Mononuclear cell (primary cell): ENCODE results near the gene DPEP2. TPM values are rescaled to one million over a fixed set of nuclear protein-coding genes. Genes with fewer than 3 reads are reported as not detected.
"Not testable (repeated sequence)": the region's sequence is repeated elsewhere in the genome, so short reads cannot be mapped to it uniquely, and the experiment has no call there.

Experiments used
- H3K27me3 ChIP-seq: 2 replicates; pipeline ENCODE4 v1.6.0; 2011; ENCODE audit warnings: low read length, control low read depth; ENCODE audit not compliant: insufficient read depth
- H3K4me1 ChIP-seq: 2 replicates; pipeline ENCODE4 v1.5.1; 2011; ENCODE audit warnings: mild to moderate bottlenecking, low read length, control low read depth; ENCODE audit not compliant: insufficient read depth
- H3K4me3 ChIP-seq: 2 replicates; pipeline ENCODE4 v1.5.1; 2011; ENCODE audit warnings: mild to moderate bottlenecking, low read length, moderate library complexity
- H3K9me3 ChIP-seq: 2 replicates; pipeline ENCODE4 v1.5.1; 2011; ENCODE audit warnings: low read depth, mild to moderate bottlenecking, control low read depth, low read length
- total RNA-seq: library from RNA; depleted of rRNA; stranded (reverse); fragments of >200 nt; gene quantifications from one replicate; pipeline ENCODE4 v1.2.3, GENCODE V29; 2012

Gene DPEP2
- total RNA-seq, 1 donor: 17.2 TPM

DNA sequence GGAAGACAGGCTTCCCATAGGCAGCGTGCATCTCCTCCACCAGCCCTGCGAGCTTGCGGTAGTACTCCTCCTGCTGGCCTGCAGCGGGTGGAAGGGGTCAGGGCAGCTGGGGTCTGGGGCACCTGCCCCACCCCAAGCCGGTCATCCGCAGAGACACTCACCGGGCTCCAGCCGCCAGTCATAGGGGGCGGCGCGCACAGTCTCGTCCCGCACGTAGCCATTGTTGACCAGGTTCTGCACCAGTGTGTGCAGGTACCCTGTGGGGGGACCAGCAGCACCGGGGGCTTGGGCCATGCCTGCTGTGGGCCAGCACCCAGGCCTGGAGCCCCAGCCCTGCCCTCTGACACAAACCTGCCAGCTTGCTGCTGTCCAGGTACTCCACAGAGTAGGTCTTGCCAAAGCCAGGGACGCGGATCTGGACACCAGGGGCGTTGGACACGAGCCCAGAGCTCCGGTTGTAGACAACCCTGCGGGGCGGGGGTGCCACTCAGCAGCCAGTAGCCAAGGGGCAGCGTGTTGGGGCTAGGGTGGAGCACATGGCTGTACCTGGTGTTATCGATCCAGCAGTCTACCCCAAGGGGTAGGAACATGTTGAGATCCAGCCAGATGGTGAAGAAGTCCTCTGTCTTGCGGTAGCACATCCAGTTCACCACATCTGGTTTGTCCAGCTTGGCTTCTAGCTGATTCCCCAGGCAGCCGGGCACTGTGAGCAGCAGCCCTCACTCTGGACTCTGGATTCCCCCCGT is 56.6 kb downstream of the DPEP2 start:
- Histone ChIP-seq H3K4me1 (peaks cover 28% of the 10 kb centered on the region), H3K4me3 (no peak overlapping the region), H3K9me3 (no peaks in the 10 kb centered on the region), H3K27me3 (no peaks in the 10 kb centered on the region)

DNA sequence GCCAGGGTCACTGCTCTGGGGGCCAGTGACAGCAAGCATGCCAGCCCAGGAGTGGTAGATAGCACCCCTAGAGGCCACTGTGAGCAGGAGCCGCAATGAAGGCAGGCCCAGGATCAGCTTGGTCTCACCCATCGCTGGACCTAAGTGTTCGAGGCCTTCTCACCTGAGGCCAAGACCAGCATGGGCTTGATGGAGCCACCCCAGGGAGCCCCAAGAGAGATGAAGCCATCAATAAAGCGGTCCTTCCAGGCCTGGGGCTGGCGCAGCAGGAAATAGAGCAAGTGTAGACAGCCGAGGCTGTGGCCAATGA is 57.1 kb downstream of the DPEP2 start:
- no peak overlapping the region for H3K4me3 ChIP-seq
- H3K4me1 ChIP-seq: peaks cover 33% of the 10 kb centered on the region
- no peaks in the 10 kb centered on the region for H3K9me3 ChIP-seq
- H3K27me3 ChIP-seq: no peaks in the 10 kb centered on the region

DNA sequence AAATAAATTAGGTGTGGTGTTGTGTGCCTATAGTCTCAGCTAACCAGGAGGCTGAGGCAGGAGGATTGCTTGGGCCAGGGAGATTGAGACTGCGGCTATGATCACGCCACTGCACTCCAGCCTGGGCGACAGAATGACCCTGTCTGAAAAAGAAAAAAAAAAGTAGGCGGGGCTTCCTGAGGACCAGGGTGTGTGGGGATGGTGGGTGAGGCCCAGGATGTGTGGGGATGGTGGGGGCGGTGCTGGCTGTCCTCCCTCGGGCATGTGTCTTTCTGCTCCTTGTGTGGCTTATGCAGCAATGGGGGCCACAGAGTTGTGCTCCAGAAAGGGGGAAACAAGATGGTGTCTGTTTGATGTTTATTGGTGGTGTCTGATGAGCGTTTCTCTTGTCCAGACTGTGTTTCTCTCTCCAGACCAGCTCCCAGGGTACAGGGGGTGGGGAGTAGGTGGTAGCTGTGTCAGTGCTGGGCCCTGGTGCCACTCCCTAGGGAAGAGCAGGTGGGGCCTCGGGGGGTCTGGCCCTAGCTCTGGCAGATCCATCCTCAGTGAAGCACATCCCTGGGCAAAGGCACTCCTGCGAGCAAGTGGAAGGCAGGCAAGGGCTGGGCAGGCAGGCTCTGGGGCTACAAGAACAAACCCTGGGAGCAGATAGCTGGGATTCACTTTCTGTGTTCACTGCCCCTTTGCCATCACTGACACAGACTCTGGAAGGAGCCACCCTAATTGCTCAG is 57.6 kb downstream of the DPEP2 start:
- H3K4me1 ChIP-seq: peaks cover 38% of the 10 kb centered on the region

DNA sequence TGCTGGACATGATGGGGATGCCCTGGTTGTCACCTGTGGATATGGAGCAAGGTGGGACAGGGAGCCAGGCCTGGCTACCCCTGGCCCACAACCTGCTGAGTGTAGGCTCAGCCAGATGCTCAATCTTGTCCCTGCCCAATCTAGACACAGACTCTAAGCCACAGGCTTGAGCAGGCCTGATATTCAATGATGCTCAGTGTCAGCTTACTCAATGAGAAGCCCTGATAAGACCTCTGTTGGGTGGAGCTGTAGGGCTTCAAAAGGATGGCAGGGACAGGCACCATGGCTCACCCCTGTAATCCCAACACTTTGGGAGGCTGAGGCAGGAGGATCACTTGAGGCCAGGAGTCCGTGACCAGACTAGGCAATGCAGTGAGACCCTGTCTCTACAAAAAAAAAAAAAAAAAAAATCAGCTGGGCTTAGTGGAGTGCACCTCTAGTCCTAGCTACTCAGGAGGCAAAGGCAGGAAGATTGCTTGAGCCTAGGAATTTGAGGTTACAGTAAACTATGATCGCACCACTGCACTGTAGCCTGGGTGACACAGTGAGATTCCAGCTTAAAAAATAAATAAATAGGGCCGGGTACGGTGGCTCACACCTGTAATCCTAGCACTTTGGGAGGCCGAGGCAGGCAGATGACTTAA is 58.7 kb downstream of the DPEP2 start:
- no peaks in the 10 kb centered on the region for H3K27me3 ChIP-seq
- no peaks in the 10 kb centered on the region for H3K9me3 ChIP-seq
- peaks cover 38% of the 10 kb centered on the region for H3K4me1 ChIP-seq
- no peak overlapping the region for H3K4me3 ChIP-seq

More for the DNA sequence above, 57.6 kb downstream of the DPEP2 start:
- Histone ChIP-seq H3K9me3 (no peaks in the 10 kb centered on the region), H3K4me3 (no peak overlapping the region), H3K27me3 (no peaks in the 10 kb centered on the region)

DNA sequence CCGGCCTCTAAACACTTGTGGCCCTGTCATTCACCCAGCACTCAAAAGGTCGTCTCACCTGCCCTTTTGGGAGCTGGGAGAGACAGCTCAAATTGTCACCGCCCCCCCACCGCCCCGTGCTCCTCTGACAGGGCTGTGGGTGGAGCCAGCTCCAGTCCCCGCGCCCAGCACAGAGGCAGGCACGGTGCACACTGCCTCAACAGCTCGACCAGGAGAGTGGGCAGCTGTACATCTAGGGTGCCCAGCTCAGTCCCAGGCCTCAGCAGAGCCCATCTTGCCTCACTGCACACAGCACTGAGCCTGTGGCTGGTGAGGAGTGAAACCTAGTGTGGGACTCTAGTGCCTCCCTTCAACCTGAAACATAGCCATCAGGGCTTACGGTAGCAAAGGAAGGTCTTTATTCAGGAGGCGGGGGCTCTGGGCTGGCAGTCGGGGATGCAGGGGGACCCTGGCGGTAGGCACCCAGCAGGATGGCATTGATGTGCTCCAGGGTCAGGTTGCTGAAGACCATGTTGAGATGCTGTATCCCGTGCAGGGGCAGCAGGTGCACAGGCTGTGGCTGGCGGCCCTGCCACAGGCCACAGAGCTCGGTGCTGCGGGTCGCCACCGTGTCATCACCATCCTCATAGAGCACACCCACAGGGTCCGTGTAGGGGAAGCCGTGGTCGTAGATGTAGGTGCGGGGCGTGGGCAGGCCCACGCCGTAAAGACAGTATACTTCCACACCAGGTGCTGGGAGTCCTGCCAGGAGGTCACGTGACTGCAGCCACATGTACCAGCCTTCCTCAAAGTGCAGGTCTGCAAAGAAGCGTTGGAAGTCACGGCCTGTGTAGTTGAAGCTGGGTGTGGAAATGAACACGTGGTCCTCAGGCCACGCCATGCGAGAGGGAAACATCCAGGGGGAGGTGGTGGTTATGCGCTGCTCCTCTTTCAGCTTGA is 59.5 kb downstream of the DPEP2 start:
- Histone ChIP-seq H3K27me3 (no peaks in the 10 kb centered on the region), H3K9me3 (no peaks in the 10 kb centered on the region), H3K4me3 (no peak overlapping the region), H3K4me1 (peaks cover 46% of the 10 kb centered on the region)

DNA sequence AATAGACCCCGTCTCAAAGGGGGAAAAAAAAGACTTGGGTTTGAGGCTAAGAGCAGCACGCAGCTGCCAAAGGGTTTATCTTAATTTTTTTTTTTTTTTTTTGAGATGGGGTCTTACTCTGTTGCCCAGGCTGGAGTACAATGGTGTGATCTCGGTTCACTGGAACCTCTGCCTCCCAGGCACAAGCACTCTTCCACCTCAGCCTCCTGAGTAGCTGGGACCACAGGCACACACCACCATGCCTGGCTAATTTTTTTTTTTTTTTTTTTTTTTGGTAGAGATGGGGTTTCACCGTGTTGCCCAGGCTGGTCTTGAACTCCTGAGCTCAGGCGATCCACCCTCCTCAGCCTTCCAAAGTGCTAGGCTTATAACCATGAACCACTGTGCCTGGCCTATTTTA is 61.6 kb downstream of the DPEP2 start:
- not testable (repeated sequence) for H3K4me3 ChIP-seq, H3K9me3 ChIP-seq, H3K27me3 ChIP-seq
- peaks cover 52% of the 10 kb centered on the region for H3K4me1 ChIP-seq

Other genes with a start within 250 kb of the DPEP2 start
- 8.5 TPM for gene RANBP10, start 192.9 kb downstream of the DPEP2 start, total RNA-seq
- 0.42 TPM for gene TSNAXIP1, start 192.6 kb downstream of the DPEP2 start, total RNA-seq
- 38.5 TPM for gene THAP11, start 157.2 kb downstream of the DPEP2 start, total RNA-seq
- gene NUTF2, start 152.6 kb downstream of the DPEP2 start, total RNA-seq: 89.1 TPM
- gene CENPT, start 151.8 kb downstream of the DPEP2 start, total RNA-seq: 20.8 TPM
- gene EDC4, start 126.4 kb downstream of the DPEP2 start, total RNA-seq: 48.1 TPM
- gene NRN1L, start 114.6 kb downstream of the DPEP2 start, total RNA-seq: not detected
- gene PSKH1, start 106.2 kb downstream of the DPEP2 start, total RNA-seq: 4.3 TPM
- 6.3 TPM for gene CTRL, start 67.6 kb downstream of the DPEP2 start, total RNA-seq
- gene PSMB10, start 62.6 kb downstream of the DPEP2 start, total RNA-seq: 69.4 TPM
- 0.84 TPM for gene LCAT, start 55.4 kb downstream of the DPEP2 start, total RNA-seq
- 6.9 TPM for gene SLC12A4, start 30.8 kb downstream of the DPEP2 start, total RNA-seq
- 0.21 TPM for gene DPEP3, start 19.0 kb downstream of the DPEP2 start, total RNA-seq
- not detected for gene DPEP2NB, start 16.4 kb upstream of the DPEP2 start, total RNA-seq
- 29.7 TPM for gene DDX28, start 23.7 kb upstream of the DPEP2 start, total RNA-seq
- gene DUS2, start 23.8 kb upstream of the DPEP2 start, total RNA-seq: 11.3 TPM
- 153 TPM for gene NFATC3, start 85.9 kb upstream of the DPEP2 start, total RNA-seq
- 0.10 TPM for gene ESRP2, start 236.6 kb upstream of the DPEP2 start, total RNA-seq
- 10.1 TPM for gene PLA2G15, start 245.9 kb upstream of the DPEP2 start, total RNA-seq